ENCODE results near the gene DNAJC17.

DNAJC17 gene

GRCh38 chr15:40789999-40790398 lies 17.3 kb downstream of the DNAJC17 start:
- DNase-seq (ENCODE audit: low read depth) = no peak

DNA sequence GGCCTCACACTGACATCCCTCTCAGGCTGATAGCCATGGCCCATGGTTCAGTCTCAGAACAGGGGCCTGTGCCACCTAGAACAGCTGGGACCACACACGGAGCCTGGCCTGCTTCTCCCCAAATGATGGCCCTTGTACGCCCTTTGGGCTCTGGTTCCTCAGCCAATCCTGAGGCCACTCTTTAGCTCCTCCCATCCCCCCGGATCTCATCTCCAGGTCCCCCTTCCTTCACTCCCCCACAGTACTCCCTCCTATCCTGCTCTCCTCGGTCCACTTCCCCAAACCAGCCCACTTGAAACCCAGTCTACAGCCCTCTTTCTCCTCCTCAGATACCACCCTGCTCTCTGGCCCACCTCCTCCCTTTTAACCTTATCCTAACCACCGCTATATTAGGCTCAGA lies 18.2 kb downstream of the DNAJC17 start:
- DNase-seq (ENCODE audit: low read depth) = no peak

GRCh38 chr15:40787991-40788390 lies 19.3 kb downstream of the DNAJC17 start:
- DNase-seq (ENCODE audit: low read depth) = no peak

DNA sequence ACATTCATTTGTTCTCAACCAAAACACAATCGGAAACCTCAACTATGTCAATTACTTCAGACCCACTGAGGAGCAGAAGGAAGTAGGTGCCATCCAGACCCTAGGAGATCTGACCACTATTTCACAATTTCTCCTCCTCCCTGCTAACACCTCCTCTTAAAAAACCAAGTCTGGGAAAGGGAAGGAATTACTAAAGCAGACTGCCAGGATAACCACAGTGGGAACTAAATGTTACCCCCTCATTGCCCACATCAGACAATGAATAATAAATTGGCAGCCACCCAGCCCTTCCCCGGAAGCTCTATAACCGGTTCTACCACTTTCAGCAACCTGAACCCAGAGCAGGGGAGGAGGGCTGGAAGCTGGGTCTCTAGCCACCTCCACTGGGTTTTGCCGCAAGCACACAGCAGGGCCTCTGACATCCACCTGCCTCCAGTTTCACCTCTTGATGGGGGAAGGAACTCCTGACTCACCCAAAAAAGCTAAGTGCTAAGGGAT lies 19.9 kb downstream of the DNAJC17 start:
- DNase-seq (ENCODE audit: low read depth) = peak; percentile 32

DNA sequence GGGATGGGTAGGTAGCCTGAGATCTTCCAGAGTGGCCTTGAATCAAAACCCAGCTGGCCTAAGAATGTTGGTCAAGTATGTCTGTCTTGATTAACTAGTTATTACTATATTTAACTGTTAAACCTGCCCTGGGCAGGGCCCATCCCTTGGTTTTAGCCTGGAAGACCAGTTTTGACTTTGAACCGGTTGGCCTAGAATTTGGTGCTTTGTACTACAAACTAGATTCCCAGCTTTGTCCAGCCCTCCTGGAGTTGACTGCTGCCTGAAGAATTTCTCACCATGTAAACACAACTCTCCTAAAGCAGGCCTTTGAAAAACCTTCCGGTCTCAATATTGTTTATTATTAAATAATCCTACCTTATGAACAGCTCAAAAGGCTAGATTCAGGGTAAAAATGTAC lies 21.5 kb downstream of the DNAJC17 start:
- DNase-seq (ENCODE audit: low read depth) = no peak

DNA sequence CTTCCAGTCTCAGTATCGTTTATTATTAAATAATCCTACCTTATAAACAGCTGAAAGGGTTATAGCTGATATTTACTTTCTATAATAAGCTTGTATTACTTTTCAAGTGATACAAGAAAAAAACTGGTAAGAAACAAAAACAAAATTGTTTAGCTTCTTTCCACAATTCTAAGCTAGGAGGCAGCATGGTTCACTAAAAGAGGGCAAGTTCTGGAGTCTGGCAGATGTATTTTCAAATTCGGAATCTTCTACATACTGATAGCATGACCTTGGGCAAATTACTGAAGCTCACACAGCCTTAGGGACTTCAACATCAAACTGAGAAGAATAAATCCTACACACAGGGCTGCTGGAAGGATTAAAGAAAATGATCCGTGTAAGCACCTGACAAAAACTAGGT lies 22.1 kb downstream of the DNAJC17 start:
- DNase-seq (ENCODE audit: low read depth) = no peak

GRCh38 chr15:40782609-40783227 lies 24.6 kb downstream of the DNAJC17 start:
- peak; percentile 59 for DNase-seq (ENCODE audit: low read depth)

GRCh38 chr15:40776537-40777141 lies 30.6 kb downstream of the DNAJC17 start:
- no peak for DNase-seq (ENCODE audit: low read depth)

- no peak for DNase-seq (ENCODE audit: low read depth)
Observed at GRCh38 chr15:40775740-40776536, 31.3 kb downstream of the DNAJC17 start.

GRCh38 chr15:40775007-40775406 lies 32.3 kb downstream of the DNAJC17 start:
- no peak for DNase-seq (ENCODE audit: low read depth)

DNA sequence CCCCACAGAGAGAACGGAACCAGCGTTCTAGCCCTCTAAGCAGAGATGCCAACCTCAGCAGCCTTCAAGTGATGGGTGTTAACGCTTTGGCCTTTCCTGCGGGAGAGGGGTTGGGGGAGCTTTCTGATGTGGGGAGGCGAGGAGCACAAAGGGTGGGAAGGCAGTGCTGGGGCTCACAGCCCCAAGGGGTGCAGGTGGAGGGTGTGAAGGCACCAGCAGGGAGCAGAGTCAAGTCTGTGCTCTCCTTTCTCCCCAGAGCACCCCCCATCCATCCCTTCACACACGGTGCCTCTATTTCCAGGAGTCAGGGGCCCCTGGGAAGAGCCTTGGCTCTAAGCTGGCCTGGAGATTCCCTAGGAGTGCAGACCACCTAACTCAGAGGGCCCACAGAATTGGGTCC lies 33.4 kb downstream of the DNAJC17 start:
- no peak for DNase-seq (ENCODE audit: low read depth)

DNA sequence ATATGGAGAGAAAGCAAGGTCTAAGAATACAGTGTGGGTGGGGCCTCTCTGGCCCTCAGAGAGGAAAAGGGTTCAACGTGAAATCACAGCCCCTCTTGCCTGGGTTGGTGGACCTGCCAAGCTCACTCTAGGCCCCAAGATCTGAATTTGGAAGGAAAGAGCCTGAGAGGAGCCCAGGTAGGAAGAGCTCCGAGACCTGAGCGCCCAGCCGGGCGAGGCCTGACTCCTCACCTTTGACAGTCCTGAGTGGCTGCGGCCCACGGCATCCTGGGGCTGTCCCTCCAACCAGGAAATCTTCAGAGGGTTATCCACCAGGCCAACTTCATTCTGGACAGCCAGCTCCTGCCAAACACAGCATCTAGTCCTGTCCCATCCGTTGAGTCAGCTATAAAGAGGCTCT lies 33.8 kb downstream of the DNAJC17 start:
- DNase-seq (ENCODE audit: low read depth) = no peak

DNA sequence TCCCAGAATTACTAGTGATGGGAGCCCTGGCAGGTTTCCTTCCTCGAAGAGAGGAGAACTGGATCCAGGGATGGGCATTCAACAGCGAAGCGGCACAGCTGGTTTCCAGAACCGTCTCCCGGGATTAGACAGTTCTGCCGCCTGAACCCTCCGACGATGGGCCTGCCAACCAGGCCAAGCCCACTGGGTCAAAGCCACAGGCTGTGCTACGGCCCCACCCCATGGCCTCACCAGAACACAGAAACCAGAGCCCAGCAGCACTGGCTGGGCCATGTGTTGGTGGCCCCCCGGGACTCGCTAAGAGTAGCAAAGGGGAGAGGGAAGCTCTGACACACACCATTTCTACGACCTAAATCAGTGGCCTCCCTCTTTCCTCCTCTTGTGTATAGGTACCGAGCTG lies 35.3 kb downstream of the DNAJC17 start:
- no peak for DNase-seq (ENCODE audit: low read depth)

DNA sequence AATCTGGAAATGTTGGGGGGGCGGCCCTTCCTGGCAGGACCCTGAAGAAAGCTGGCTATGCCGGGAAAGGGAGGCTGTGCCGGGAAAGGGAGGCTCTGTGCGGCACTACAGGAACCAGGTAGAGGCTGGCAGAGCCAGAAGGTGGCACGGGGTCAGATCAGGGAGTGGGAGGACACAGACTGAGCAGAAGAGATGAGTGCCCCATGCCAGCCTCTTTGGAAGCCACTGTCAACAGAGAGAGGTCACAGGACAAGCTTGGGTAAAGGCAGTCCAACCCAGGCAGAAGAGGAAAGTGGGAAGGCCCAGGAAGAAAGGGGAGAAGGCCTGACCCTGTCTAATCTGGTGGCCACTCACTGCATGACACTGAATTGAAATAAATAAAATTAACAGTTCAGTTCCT lies 36.0 kb downstream of the DNAJC17 start:
- no peak for DNase-seq (ENCODE audit: low read depth)

DNA sequence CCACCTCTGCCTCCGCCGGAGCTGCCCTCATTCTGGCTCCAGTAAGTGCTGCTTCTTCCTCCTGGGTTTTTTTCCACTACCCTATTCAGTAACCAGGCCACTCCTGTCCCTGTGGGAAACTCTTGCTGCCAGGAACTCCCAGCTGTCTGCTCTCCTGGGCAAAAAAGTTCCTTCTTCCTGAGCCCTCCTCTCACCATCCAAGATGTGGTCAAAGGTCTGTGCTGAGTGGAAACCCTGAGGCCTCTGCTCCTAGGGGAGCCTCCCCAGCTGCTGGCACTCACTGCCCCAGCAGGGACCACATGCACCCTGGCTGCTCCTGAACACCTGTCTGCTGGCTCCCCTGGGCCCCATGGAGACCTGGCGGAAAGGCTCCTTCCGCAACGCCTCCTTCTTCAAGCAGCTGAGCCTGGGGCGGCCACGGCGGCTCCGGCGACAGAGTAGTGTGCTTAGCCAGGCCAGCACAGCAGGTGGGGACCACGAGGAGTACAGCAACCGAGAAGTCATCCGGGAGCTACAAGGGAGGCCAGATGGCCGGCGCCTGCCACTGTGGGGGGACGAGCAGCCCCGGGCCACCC lies 37.0 kb downstream of the DNAJC17 start:
- no peak for DNase-seq (ENCODE audit: low read depth)

- peak; percentile 21 for DNase-seq (ENCODE audit: low read depth)
Observed at GRCh38 chr15:40769274-40770146, 37.8 kb downstream of the DNAJC17 start, which contains the start of gene C15orf62. Gene C15orf62 (plus strand): TSS chr15:40769980. CDS start chr15:40770496, 516 bp downstream.

GRCh38 chr15:40768521-40769273 lies 38.6 kb downstream of the DNAJC17 start:
- no peak for DNase-seq (ENCODE audit: low read depth)

GRCh38 chr15:40767838-40768500 lies 39.3 kb downstream of the DNAJC17 start:
- DNase-seq (ENCODE audit: low read depth) = no peak

DNA sequence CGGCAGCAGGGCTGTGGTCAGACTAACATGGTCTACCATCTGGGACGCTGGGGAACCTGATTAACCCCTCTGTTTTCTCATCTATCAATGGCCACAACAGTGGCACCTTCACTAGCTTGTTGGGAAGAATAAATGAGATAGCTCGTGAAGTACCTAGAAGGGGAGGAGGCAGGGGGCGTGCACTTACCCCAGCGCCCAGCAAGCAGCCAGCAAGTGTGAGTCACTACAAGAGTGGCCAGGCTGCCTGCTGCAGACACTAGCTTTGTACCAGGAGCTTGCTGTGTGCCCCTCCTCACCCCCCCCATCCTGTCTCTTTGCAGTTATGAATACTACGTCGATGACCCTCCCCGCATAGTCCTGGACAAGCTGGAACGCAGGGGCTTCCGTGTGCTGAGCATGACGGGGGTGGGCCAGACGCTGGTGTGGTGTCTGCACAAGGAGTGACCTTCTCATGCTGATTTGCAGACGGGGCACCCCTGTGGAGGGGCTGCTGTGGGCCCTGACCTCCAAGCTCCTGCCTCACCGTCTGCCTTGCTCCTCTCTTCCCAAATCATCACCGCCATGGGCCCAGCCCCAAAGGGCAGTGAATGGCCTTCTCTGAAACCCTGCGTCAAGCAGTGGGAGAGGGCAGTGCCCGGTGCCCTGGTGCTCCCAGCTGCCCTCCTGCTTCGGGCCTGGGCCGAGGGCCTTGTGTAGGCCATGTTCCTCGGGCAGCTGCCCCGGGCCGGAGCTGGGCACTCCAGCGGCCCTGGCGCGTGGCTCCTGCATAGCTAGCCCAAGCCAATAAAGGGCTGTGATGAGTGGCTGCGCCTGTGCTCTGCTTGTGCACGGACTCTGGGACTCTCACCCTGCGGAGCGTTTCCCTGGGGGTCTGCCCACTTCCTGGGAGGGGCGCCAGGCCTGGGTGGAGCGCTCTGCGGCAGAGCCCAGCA lies 40.1 kb downstream of the DNAJC17 start:
- DNase-seq (ENCODE audit: low read depth) = no peak
